ENCODE results near the gene SNRPN.
"Not testable (repeated sequence)": the region's sequence is repeated elsewhere in the genome, so short reads cannot be mapped to it uniquely, and the experiment has no call there.

Gene SNRPN

DNA sequence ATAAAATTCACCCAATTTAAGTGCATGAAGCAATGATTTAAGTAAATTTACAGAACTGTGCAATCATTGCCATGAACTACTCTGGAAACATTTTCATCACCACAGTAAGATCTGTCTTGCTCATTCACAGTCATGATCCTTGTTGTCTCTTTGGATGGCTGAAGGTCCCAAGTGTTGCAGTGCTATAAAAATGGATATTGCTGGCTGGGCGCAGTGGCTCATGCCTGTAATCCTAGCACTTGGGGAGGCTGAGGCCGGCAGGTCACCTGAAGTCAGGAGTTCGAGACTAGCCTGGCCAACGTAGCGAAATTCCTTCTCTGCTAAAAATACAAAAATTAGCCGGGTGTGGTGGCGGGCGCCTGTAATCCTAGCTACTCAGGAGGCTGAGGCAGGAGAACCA is 17.0 kb downstream of the SNRPN start:
- no peak for DNase-seq

- not testable (repeated sequence) for DNase-seq
Observed at GRCh38 chr15:24972707-24973106, 17.9 kb downstream of the SNRPN start.

- DNase-seq, result no peak
Observed at GRCh38 chr15:24976932-24977331, 22.1 kb downstream of the SNRPN start.

DNA sequence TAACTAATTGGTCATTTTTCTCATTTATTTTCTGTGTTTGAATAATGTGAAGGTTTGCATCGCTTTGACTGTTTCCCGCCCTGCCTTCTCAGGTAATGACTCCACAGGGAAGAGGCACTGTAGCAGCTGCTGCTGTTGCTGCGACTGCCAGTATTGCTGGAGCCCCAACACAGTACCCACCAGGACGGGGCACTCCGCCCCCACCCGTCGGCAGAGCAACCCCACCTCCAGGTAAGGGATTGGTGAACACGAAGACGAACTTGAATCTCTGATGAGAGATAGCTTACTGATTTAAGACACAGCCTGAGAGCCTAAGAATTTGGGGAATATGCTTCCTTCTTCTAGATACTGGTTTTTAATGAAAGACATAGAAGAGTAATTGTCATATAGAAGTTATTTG is 22.9 kb downstream of the SNRPN start:
- no peak for DNase-seq

GRCh38 chr15:24985224-24985623 is 30.4 kb downstream of the SNRPN start:
- DNase-seq, result no peak

DNA sequence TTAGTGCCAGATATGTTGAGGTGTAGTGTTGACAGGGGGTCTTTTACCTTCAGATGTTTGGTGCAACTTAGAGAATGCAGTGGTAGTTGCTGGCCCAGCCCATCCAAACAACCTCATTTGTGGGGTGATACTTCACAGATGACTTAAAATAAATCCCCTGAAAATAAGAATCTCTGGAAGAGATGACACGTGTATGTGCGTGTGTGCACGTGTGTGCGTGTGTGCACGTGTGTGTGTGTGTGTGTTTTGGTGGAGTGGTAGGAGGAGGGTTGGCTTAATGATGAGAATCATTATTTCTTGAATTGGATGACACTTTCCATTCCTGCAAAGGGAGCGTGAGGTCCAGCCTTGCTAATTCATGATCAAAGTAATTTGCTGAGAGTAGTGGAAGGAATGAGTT is 31.9 kb downstream of the SNRPN start:
- no peak for DNase-seq

- no peak for DNase-seq
Observed at GRCh38 chr15:25019434-25019833, 64.6 kb downstream of the SNRPN start.

DNA sequence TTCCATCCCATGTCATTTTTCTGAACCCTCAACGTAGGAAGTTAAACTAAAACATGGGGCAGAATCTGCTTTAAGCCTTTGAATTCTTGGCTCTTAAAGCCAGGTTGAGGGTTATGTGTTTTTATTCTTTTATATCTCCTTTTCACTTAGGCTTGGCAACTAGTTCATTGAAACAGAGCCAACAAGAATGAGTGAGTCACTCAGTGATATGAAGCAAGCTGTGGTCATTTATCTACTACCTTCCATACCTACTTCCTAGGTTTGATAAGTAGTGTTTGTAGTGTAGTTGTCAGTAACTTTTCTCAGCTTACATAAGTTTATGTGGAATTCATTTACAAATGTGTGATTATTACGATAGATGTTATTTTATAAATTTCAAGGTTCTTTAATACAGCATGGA is 67.4 kb downstream of the SNRPN start:
- DNase-seq, result no peak
